H9 (cell line): ENCODE results near the gene NRN1L. TPM values are rescaled to one million over a fixed set of nuclear protein-coding genes. Genes with fewer than 3 reads are reported as not detected.
A peak's percentile ranks its signal among the peaks of the same experiment; 100 is the strongest.

ENCODE experiments used
- DNase-seq: peaks from one replicate; pipeline ENCODE4 v3.0.0-alpha.2; 2017
- H2AFZ ChIP-seq: one replicate; pipeline ENCODE4 v1.6.1; 2013; ENCODE audit warnings: mild to moderate bottlenecking, low read length, control low read depth, moderate library complexity
- H2AK5ac ChIP-seq: 2 replicates; pipeline ENCODE4 v1.6.1; 2013; ENCODE audit warnings: low read length, control low read depth, mixed read lengths; ENCODE audit not compliant: insufficient read length
- H2BK120ac ChIP-seq: one replicate; pipeline ENCODE4 v1.6.1; 2013; ENCODE audit warnings: low read depth, mild to moderate bottlenecking, low read length, control low read depth, inconsistent platforms; ENCODE audit not compliant: poor library complexity, severe bottlenecking
- H2BK12ac ChIP-seq: 2 replicates; pipeline ENCODE4 v1.6.1; 2013; ENCODE audit warnings: low read length, control low read depth, mixed read lengths, low read depth; ENCODE audit not compliant: insufficient read length
- H2BK15ac ChIP-seq: 2 replicates; pipeline ENCODE4 v1.6.1; 2013; ENCODE audit warnings: low read depth, low read length, control low read depth
- H2BK20ac ChIP-seq: one replicate; pipeline ENCODE4 v1.6.1; 2013; ENCODE audit warnings: low read depth, mild to moderate bottlenecking, low read length, control low read depth, inconsistent platforms; ENCODE audit not compliant: poor library complexity, severe bottlenecking
- H2BK5ac ChIP-seq: 2 replicates; pipeline ENCODE4 v1.6.1; 2013; ENCODE audit warnings: low read length, control low read depth, mixed read lengths; ENCODE audit not compliant: insufficient read length
- H3K14ac ChIP-seq: 2 replicates; pipeline ENCODE4 v1.6.1; 2013; ENCODE audit warnings: low read length, control low read depth; ENCODE audit not compliant: insufficient read depth
- H3K18ac ChIP-seq: 2 replicates; pipeline ENCODE4 v1.6.1; 2013; ENCODE audit warnings: low read depth, mild to moderate bottlenecking, mixed read lengths, low read length, control low read depth; ENCODE audit not compliant: insufficient read length
- H3K23ac ChIP-seq: 2 replicates; pipeline ENCODE4 v1.6.1; 2013; ENCODE audit warnings: low read length, control low read depth, mixed read lengths, low read depth; ENCODE audit not compliant: insufficient read length
- H3K23me2 ChIP-seq: 2 replicates; pipeline ENCODE4 v1.6.1; 2013; ENCODE audit warnings: low read depth, mild to moderate bottlenecking, mixed read lengths, low read length, control low read depth; ENCODE audit not compliant: insufficient read length, poor library complexity, severe bottlenecking
- H3K27ac ChIP-seq: 2 replicates; pipeline ENCODE4 v1.5.1; 2013; ENCODE audit warnings: low read length, control low read depth, mixed read lengths, low read depth; ENCODE audit not compliant: insufficient read length
- H3K27me3 ChIP-seq: 2 replicates; pipeline ENCODE4 v1.6.1; 2013; ENCODE audit warnings: low read length, control low read depth, inconsistent platforms; ENCODE audit not compliant: insufficient read depth
- H3K4ac ChIP-seq: 2 replicates; pipeline ENCODE4 v1.6.1; 2013; ENCODE audit warnings: low read depth, mild to moderate bottlenecking, control low read depth, inconsistent platforms, low read length, moderate library complexity
- H3K4me1 ChIP-seq: 2 replicates; pipeline ENCODE4 v1.6.1; 2013; ENCODE audit warnings: low read length, control low read depth, inconsistent platforms; ENCODE audit not compliant: insufficient read depth
- H3K4me2 ChIP-seq: 2 replicates; pipeline ENCODE4 v1.6.1; 2013; ENCODE audit warnings: low read length, control low read depth, mixed read lengths; ENCODE audit not compliant: insufficient read length, insufficient read depth
- H3K56ac ChIP-seq: 2 replicates; pipeline ENCODE4 v1.6.1; 2013; ENCODE audit warnings: low read depth, mild to moderate bottlenecking, mixed read lengths, low read length, control low read depth; ENCODE audit not compliant: insufficient read length
- H3K79me1 ChIP-seq: 2 replicates; pipeline ENCODE4 v1.6.1; 2013; ENCODE audit warnings: low read depth, mild to moderate bottlenecking, moderate library complexity, low read length, control low read depth, inconsistent platforms; ENCODE audit not compliant: insufficient read depth, poor library complexity, severe bottlenecking
- H3K79me2 ChIP-seq: 2 replicates; pipeline ENCODE4 v1.6.1; 2013; ENCODE audit warnings: low read length, control low read depth, inconsistent platforms; ENCODE audit not compliant: insufficient read depth
- H3K9ac ChIP-seq: 2 replicates; pipeline ENCODE4 v1.6.1; 2013; ENCODE audit warnings: low read length, control low read depth, mixed read lengths; ENCODE audit not compliant: insufficient read length; ENCODE audit errors: extremely low read depth
- H3K9me3 ChIP-seq: one replicate; pipeline ENCODE4 v1.6.1; 2013; ENCODE audit warnings: low read depth, low read length, inconsistent platforms; ENCODE audit not compliant: control insufficient read depth
- H3T11ph ChIP-seq: one replicate; pipeline ENCODE4 v1.6.1; 2013; ENCODE audit warnings: mild to moderate bottlenecking, low read length, control low read depth, inconsistent platforms
- H4K20me1 ChIP-seq: one replicate; pipeline ENCODE4 v1.6.1; 2013; ENCODE audit not compliant: control insufficient read depth, insufficient read length, insufficient read depth
- H4K5ac ChIP-seq: 2 replicates; pipeline ENCODE4 v1.6.1; 2013; ENCODE audit warnings: low read depth, mild to moderate bottlenecking, mixed read lengths, low read length, control low read depth; ENCODE audit not compliant: insufficient read length
- H4K8ac ChIP-seq: replicated peaks from 2 replicates; pipeline ENCODE4 v1.6.1; 2013; ENCODE audit warnings: low read length, control low read depth, mixed read lengths, low read depth; ENCODE audit not compliant: insufficient read length
- H4K91ac ChIP-seq: 2 replicates; pipeline ENCODE4 v1.6.1; 2013; ENCODE audit warnings: low read depth, mild to moderate bottlenecking, moderate library complexity, mixed read lengths, low read length, control low read depth; ENCODE audit not compliant: insufficient read length
- H3K27ac Mint-ChIP-seq, 3 experiments: 2 replicates in 2 of 3; 3 replicates in 1 of 3; pipeline ENCODE4 v1.8.0; 2020 to 2021; ENCODE audit warnings: mixed read lengths in 3 of 3, mild to moderate bottlenecking in 1 of 3, moderate library complexity in 1 of 3
- H3K27me3 Mint-ChIP-seq: 2 replicates; pipeline ENCODE4 v1.8.0; 2021; ENCODE audit warnings: low read depth, mild to moderate bottlenecking, moderate library complexity, mixed read lengths
- H3K36me3 Mint-ChIP-seq, 3 experiments: 2 replicates in 2 of 3; 3 replicates in 1 of 3; pipeline ENCODE4 v1.8.0; 2020 to 2021; ENCODE audit warnings: low read depth in 3 of 3, mixed read lengths in 3 of 3; ENCODE audit not compliant: insufficient read depth in 1 of 3
- H3K4me1 Mint-ChIP-seq, 2 experiments: 2 replicates each; pipeline ENCODE4 v1.8.0; 2020; ENCODE audit warnings: mixed read lengths in 2 of 2
- H3K4me3 Mint-ChIP-seq, 2 experiments: 2 replicates in 1 of 2; 3 replicates in 1 of 2; pipeline ENCODE4 v1.8.0; 2020 to 2021; ENCODE audit warnings: mild to moderate bottlenecking in 2 of 2, mixed read lengths in 2 of 2, moderate library complexity in 1 of 2
- H3K9me3 Mint-ChIP-seq, 2 experiments: 2 replicates in 1 of 2; 3 replicates in 1 of 2; pipeline ENCODE4 v1.8.0; 2020; ENCODE audit warnings: mild to moderate bottlenecking in 2 of 2, mixed read lengths in 2 of 2, moderate library complexity in 1 of 2
- CTCF ChIP-seq: fragments of 200-600 bp; sonication (generic); conservative IDR thresholded peaks from 3 replicates; pipeline ENCODE4 v1.8.0; 2021; ENCODE audit warnings: antibody characterized with exemption, mild to moderate bottlenecking
- WGBS: extraction: QIAGEN DNeasy Blood & Tissue Kit; methylation state at CpG from one replicate; pipeline ENCODE4 v1.1.7; 2013; ENCODE audit warnings: missing lambda C conversion rate, low lambda C conversion rate, mixed read lengths; ENCODE audit not compliant: insufficient read length; ENCODE audit errors: extremely low coverage; 5-methylcytosine and 5-hydroxymethylcytosine counted together
- total RNA-seq: library from RNA; stranded (reverse); gene quantifications from 2 replicates; pipeline ENCODE4 v1.2.1, GENCODE V29; 2021

Gene NRN1L
- total RNA-seq, 1 experiment from 2014 or later: 2.0 TPM

- H3T11ph ChIP-seq: no peak overlapping the region
- Mint-ChIP-seq H3K4me3 (no peak overlapping the region), H3K4me1 (peaks cover 20 to 35% of the 10 kb centered on the region in 2 experiments), H3K36me3 (peaks cover 2 to 10% (median 8%) of the 10 kb centered on the region in 3 experiments; a peak in 6 of 7 replicates), H3K27ac (peak overlapping the region in 1 of 3 experiments; percentile 27; a peak in 3 of 7 replicates), H3K9me3 (no peaks in the 10 kb centered on the region), H3K27me3 (no peaks in the 10 kb centered on the region; the same call in none of the 2 replicates)
- H3K4ac ChIP-seq: no peak overlapping the region
- H3K27ac ChIP-seq: no peak overlapping the region
- no peak overlapping the region for H3K23ac ChIP-seq
- no peak overlapping the region for H2BK20ac ChIP-seq
- no peak overlapping the region for H2AK5ac ChIP-seq
- no peak overlapping the region for H2BK120ac ChIP-seq
- H4K8ac ChIP-seq: no peak overlapping the region
- TF ChIP-seq CTCF: no peak
- no peak overlapping the region for H4K5ac ChIP-seq
- no peaks in the 10 kb centered on the region for H3K9me3 ChIP-seq
- H2BK12ac ChIP-seq: no peak overlapping the region
- DNase-seq: no peak
- no peak overlapping the region for H2AFZ ChIP-seq
- H3K18ac ChIP-seq: no peak overlapping the region
- H3K79me1 ChIP-seq: no peaks in the 10 kb centered on the region
- H3K23me2 ChIP-seq: no peaks in the 10 kb centered on the region
- no peak overlapping the region for H3K4me2 ChIP-seq
- no peak overlapping the region for H2BK15ac ChIP-seq
- H2BK5ac ChIP-seq: no peak overlapping the region
- no peak overlapping the region for H3K14ac ChIP-seq
- no CpG with 5 or more reads among the region's 3 CpGs for WGBS
- H3K27me3 ChIP-seq: no peaks in the 10 kb centered on the region
- no peaks in the 10 kb centered on the region for H3K79me2 ChIP-seq
- H3K9ac ChIP-seq: no peak overlapping the region
- H3K56ac ChIP-seq: no peak overlapping the region
- H4K20me1 ChIP-seq: no peaks in the 10 kb centered on the region
- no peaks in the 10 kb centered on the region for H3K4me1 ChIP-seq
- H4K91ac ChIP-seq: no peak overlapping the region
These were observed 3.6 kb downstream of the NRN1L start for GRCh38 chr16:67888331-67888730.
